NCI-H1048 (cell line): Measurements from ENCODE around the gene BMP7.
"Not testable (repeated sequence)": the region's sequence is repeated elsewhere in the genome, so short reads cannot be mapped to it uniquely, and the experiment has no call there.

Source experiments
- DNase-seq: peaks from one replicate; lab custom pipeline; 2025; lab: John Stamatoyannopoulos, UW

Gene BMP7

DNA sequence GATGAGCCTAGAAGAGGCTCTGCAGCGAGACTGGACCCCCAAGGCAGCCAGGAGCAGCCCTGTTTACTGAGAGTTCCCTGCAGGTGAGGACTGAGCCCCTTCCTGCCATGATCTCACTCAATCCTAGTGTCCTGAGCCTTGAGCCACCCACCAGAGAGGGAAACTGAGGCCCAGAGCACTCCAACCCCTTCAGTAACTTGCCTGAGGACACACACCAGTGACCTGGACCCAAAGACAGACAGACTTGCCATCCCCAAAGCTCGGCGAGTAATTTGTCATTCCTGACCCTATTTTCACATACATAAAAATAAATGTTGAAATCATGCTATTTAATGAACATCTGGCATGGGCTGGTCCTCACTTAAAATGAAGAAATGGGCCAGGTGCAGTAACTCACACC is 16.7 kb downstream of the BMP7 start:
- DNase-seq = no peak

DNA sequence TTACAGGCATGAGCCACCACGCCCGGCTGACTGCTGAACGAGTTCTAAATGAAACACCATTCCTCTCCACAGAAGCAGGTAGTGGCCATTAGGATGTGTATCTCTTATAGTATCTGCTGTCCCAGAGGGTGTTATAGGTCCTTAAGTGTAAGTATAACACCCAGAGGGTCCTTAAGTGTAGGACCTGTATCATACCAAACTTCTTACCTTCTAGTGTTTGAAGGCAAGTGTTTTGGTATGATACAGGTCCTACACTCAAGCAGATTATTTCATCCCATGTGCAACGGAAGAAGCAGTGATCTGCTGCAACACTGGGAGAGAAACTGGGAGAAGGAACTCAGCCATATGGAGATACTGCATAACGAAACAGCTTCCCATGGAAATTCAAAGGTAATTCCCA is 17.4 kb downstream of the BMP7 start:
- no peak for DNase-seq

DNA sequence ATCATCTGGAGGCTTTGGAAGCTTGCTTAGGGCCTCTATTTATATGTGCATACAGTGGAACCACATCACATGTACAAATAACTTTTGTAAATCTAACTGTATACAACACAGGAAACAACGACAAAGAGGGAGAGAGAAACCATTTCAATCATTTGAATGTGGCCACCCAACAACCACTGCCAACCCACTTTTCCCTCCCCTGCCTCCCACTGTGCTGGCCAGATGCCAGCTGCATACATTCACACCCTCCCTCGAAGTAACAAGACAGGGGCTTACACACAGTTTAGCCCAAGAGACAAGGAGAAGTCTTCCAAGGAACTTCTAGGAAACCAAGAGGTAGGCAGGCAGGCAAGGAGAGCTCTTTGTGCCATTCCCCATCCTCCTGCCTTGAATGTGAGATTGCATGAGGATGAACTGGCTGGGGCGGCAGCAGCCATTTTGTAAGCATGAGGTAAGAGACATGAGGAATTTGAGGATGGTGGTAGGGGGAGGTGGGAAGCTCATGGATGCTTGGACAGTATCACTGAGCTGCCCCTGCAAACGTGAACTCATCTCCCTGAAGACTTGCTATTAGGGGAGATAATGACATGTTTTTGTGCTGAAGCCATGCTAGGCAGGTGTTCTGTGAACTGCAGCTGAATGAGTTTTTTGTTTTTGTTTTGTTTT is 18.2 kb downstream of the BMP7 start:
- DNase-seq = no peak

DNA sequence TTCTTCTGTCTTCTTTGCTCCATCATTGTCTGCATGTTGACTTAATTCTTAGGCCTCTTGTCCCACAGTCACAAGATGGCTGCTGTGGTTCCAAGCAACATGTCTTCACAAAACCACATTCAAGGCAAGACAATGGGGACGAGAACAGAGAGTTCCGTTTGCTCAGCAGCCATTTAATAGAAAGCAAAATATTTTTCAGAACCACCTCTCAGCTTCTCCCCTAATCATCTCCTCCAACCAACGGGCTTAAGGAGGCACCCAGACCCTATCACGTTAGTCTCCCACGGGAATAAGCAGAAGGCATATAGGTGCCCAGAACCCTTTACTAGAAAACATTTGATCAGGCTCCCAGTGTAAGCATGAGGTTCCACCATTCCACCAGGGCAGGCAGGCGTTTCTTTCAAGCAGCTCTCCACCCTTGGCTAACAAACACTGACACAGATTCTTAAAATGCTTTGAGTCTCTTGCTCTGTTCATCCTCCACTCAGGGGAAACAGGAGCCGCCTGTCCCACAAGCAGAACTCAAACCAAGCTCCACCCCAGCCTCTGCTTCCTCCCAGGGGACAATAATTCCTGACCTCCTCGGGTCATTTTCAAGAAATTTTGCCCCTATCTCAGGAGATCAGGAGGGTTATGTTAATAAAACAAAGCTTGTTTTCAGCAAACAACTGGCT is 19.0 kb downstream of the BMP7 start:
- no peak for DNase-seq

DNA sequence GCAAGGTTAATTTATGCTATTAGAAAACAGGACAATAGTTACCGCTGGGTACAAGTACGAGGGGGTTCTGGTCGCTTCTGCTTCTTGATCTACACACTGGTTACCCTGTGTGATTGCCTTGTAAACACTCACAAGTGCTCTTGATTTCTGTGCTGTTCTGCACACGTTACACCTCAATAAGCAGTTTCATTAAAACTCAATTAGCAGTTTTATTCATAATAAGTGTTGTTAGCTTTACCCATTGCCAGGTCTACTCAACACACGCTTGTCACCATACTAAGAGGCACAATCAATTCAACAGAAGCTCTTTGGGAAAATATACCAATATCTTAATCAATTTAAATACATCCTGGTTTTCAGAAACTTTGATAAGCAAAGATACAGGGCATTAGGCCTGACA is 20.4 kb downstream of the BMP7 start:
- no peak for DNase-seq

DNA sequence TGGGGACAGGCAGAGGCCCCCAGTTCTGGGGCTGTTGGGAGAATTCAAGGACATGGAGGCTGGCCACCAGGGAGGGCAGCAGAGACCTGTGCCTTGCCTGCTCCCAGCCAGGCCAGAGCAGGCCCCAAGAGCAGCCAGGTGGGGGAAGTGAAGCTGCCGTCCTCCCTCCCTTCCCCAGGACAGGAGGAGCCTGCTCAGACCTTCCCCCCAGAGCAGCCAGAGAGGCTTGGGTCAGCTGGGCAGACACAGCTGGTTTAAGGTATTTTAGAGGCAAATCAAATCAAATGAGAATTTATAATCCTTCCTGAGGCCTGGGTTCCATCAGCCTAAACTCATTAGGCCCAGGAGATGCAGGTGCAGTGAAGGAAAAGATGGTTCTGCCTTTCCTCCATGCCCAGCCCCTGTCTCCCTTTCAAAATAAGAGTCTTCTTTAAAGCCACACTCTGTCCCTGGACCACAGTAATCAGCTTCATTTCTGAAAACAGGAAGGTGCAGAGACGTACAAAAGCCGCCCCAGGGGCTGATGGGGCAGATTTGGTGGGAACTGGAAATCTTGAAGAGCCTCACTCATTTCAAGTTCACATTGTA is 21.7 kb downstream of the BMP7 start:
- no peak for DNase-seq

DNA sequence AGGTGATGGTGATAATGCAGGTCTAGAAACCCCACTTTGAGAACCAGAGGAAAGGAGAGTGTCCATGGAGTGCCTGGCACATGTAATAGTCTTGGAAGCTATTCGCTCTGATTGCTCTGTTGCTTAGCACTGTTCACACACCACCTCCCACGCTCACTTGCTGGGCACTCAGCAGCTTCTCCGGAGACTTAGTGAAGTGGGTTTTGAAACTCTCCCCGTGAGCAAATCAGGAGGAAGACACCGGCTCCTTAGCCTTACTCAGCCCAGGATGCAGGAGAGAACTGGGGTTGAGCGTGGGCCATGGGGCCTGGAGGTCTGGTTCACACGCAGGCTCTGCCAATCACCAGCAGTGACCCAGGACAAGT is 22.2 kb downstream of the BMP7 start:
- no peak for DNase-seq

DNA sequence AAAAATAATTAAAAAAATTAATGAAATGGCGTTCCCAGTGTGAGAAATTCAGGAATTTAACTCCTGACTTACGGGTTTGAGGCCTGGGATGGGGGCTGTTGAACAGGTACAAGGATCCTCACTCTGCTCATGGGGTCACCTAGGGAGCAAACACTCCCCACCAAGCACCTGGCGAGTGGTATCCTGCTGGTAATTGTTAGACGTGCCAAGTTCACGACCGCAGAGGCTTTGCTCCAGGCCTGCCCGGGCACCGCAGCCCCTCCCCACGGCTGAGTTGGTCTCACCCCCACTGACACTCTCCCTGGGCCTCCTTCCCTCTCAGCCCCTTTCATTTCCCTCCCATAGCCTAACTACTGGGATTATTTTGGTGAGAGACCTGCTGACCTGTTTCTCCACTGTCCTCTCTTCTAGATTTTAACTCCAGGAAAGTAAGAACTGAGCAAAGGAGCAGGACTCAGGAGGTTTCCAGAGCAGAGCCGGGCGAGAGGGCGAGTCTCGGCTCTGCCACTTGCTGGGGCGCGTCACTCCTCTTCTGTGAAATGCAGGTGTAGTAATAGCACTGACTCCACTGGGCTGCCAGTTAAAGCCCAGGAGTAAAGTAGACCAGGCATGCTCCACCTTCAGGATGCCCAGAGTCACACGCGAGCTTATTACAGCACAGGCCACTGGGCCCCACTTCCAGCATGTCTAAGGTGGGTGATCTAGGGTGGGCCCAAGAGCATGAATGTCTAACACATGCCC is 22.8 kb downstream of the BMP7 start:
- no peak for DNase-seq

DNA sequence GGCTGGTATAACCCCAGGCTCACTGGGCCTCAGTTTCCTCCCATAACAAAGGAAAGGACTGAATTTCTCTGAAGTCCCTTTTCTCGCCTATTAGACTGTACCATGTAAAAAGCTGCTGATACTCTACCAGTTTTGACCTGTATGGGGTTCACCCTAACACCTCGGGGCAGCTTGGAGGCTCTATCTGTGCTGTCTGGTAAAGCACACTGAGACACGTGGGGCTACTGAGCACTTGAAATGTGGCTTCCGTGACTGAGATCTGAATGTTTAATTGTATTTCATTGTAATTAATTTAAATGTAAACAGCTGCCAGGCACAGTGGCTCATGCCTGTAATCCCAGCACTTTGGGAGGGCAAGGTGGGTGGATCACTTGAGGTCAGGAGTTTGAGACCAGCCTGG is 24.0 kb downstream of the BMP7 start:
- no peak for DNase-seq

DNA sequence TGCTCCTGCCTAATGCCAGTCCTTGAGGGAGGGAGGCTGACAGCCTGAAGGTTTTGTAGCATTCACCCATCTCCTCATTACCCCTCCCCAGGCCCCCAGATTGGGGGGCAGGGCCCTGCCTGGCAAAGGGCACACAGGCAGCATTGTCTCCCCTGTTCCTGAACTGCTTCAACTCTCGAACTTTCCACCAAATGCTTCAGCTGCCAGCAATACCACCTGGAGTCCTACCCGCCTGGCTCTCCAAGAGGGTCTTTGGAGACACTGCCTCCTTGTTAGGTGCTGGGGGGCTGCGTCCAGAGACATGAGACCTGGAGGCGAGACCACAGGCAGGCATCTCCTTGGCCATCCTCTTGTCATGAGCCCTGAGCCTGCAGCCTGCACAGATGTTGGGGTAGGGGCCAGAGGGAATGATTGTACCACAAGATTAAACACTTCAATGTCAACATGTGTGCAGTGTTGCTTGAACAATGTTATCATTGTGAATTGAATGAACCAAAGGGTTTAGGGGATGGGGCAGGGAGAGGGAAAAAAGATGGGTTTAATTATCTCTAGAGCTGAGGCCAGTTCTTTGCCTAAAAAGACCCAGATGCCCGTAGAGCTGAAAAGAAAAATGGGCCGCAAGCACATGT is 25.0 kb downstream of the BMP7 start:
- DNase-seq = no peak

DNA sequence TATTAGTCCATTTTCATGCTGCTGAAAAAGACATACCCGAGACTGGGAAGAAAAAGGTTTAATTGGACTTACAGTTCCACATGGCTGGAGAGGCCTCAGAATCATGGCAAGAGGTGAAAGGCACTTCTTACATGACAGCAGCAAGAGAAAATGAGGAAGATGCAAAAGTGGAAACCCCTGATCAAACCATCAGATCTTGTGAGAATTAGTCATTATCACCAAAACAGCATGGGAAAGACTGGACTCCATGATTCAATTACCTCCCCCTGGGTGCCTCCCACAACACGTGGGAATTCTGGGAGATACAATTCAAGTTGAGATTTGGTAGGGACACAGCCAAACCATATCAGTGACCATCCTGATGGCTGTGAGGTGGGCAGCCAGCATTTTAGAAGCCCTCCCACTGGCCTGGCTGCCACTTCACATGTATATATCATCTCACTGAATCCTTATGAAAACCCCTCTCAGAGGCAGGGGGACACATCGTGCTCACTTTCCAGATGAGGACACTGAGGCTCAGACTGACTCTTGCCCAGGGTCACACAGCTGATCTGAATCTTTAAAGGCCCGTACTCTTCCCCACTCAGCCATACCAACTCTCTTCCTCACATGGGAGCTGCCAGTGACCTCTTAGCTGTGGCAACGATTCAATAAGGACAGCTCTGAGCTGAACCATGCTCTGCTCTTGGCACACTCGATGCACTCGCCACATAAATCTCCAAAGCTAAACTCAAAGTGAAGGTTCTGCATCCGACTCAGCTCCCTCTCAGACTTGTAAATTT is 25.7 kb downstream of the BMP7 start:
- DNase-seq = no peak

DNA sequence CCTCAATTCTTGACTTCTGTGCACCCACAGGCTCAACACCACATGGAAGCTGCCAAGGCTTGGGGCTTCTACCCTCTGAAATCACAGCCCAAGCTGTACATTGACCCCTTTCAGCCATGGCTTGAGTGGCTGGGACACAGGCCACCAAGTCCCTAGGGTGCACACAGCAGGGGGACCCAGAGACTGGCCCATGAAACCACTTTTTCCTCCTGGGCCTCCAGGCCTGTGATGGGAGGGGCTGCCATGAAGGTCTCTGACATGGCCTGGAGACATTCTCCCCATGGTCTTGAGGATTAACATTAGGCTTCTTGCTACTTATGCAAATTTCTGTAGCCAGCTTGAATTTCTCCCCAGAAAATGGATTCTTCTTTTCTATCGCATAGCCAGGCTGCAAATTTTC is 26.7 kb downstream of the BMP7 start:
- DNase-seq = not testable (repeated sequence)

DNA sequence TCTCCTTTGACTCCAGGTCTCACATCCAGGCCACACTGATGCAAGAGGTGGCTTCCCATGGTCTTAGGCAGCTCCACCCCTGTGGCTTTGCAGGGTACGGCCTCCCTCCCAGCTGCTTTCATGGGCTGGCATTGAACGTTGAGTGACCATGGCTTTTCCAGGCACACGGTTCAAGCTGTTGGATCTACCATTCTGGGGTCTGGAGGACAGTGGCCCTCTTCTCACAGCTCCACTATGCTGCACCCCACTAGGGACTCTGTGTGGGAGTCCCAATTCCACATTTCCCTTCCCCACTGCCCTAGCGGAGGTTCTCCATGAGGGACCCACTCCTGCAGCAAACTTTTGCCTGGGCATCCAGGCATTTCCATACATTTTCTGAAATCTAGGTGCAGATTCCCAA is 27.1 kb downstream of the BMP7 start:
- not testable (repeated sequence) for DNase-seq

DNA sequence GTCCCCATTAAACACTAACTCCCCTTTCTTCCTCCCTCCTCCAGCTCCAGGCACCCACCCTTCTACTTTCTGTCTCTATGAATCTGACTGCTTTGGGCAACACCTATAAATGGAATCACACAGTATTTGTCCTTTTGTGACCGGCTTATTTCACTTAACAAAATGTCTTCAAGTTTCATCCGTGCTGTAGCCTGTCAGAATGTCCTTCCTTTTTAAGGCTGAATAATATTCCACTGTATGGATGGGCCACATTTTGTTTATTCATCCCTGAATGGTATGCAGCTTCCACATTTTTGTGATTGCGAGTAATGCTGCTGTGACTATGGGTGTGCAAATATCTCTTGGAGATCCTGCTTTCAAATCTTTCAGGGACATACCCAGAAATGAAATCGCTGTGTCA is 28.4 kb downstream of the BMP7 start:
- DNase-seq = no peak

DNA sequence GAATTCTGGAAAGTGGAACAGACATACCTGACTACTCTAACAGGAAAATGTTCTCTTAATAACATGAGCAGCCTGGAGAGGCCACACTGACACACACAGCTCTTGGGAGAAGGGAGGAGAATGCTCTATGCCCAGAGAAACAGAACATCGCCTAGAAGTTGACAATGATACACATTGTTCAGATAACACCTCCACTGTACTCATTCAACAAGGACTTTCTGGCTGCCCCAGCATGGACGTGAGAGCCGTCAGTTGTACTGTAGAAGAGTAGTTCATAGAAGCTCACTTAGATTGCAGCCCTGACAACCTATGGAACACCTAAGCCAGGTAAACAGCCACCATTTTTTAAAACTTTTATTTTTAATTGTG is 28.9 kb downstream of the BMP7 start:
- DNase-seq = no peak

DNA sequence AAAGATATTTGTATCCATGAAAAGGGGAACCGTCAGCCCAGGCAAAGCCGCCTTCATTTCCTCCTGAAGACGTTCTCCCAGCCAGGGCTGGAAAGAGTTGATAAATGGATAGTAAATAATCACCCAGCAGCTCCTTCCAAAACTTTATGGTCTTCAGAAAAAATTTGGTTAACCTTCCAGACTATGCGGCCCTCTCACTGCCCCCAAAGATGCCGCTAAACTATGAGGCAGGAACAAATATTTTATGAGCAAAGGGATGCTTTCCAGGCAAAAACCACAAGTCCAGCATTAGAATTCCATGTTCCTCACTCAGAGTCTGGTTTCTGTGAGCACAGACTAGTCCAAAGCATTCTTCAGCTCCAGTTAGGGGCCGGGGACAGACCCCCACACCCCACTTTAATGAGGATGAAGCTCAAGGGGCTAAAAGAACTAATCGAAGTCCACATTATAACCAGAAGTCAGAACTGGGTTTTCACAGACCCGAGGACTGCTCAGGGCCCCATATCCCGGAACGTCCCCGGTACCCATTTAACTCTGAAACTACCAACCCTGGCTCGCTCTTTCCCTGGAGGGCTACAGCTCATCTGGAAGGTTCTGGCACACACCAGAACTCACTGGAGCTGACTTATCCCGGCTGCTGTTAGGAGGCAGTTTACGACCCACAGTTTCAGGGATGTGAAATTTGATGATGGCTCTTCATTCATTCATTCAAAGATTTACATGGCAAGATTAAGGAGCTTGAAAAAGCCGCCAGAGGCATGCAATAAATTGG is 29.4 kb downstream of the BMP7 start:
- no peak for DNase-seq

DNA sequence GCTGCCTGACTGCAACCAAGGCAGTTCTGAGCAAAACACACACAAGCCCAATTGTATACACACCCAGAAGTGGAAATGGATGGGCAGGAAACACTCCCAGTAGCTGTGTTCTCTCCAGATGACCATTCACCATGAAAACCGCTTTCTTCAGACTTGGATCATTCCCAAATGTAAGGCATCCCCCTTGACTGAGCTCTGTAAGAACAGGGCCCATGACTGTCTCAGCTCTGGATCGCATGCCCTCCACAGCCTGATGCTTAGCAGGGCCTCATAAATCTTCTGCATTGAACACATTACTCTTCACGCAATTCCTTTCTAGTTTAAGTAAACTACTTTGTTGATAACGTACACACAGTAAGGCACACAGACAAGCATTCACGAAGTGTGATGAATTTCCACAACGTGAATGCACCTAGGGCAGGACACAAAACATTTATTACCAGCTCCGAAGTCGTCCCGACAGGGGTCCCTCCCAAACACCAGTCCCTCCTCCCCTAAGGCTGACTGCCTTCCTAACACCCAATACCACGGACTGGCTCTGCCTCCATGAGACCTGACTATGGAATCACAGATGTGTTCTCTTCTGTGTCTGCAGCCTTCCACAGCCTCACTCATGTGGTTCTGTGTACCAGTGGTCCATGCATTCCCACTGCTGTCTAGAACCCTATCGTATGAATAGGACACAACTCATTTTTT is 31.7 kb downstream of the BMP7 start:
- no peak for DNase-seq

DNA sequence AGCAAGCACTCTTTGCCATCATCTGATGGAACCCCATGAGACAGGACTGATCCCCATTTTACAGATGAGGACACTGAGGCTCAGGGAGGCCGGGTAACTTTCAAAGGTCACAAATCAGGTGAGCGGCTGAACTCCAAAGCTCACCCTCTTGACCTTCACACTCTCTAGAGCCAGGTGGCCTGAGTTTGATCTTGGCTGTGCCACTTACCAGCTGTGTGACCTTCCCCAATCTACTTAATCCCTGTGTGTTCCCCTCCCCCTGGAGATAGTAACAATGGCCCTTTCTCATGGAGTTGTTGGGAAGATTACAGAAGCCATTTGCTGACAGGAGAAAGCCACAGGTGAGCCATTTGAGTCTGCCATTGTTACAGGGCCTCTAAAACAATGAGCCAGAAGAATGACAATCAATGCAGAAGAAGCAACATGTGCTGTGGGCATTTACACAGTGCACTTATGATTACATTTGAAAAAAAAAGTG is 34.5 kb downstream of the BMP7 start:
- no peak for DNase-seq

DNA sequence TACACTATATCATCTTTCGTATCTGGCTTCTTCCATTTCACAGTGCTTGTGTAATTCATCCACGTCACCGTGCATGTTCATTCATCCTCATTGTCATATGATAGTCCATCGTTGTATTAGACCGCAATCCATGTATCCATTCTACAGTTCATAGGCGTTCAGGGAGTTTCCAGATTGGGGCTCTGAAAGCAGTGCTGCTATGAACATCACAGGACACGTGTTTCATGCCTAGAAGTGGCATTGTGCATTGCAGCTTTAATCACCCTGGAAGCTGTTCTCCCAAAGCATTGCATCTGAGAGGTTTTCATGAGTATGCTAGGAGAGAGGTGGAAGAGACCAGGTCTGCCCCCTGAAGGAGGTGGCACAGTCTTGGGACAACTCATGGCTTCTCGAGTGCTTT is 35.3 kb downstream of the BMP7 start:
- DNase-seq = no peak

DNA sequence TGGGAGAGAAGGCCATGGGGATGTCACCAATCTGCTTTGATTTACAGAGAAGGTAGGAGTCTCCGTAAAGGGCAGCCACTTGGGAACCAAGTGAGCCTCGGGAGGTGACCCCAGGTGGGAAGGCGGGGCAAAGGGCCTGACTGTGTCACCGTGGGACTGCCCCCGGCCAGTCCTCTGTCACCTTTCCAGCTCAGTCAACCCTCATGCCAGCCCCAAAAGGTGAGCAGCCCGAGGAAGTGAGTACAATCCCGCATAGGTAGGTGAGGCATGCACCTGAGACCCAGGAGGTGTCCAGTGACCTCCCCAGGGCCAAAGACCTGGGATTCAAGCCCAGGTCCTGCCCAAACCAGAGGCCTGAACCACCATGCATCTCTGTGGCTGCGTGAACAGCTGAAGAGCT is 36.2 kb downstream of the BMP7 start:
- DNase-seq = no peak
